Heart right ventricle (tissue), 16 donors: ENCODE data around the gene DDX10. TPM values are rescaled to one million over a fixed set of nuclear protein-coding genes. Genes with fewer than 3 reads are reported as not detected.

Source experiments
- ATAC-seq, 8 donors: fragments of 200-7000 bp; cut with Tn5 transposase; one replicate each; pipeline ENCODE4 v1.9.1; 2020; ENCODE audit warnings: mild to moderate bottlenecking in 8 of 8, moderate library complexity in 8 of 8, moderate number of reproducible peaks in 1 of 8
- DNase-seq, 2 donors: peaks; one replicate each; pipeline ENCODE4 v3.0.0-alpha.2; 2020
- H3K27ac ChIP-seq, 10 donors: fragments of 200-600 bp; sonication (generic) in 2 of 10; one replicate each; pipeline versions ENCODE4 v1.5.0 to v1.8.0; 2020 to 2022; ENCODE audit warnings: mild to moderate bottlenecking in 3 of 10
- H3K27me3 ChIP-seq, 7 donors: fragments of 200-600 bp; one replicate each; pipeline ENCODE4 v1.8.0; 2021 to 2022; ENCODE audit warnings: mild to moderate bottlenecking in 2 of 7
- H3K36me3 ChIP-seq, 9 donors: fragments of 200-600 bp; sonication (generic) in 1 of 9; one replicate each; pipeline versions ENCODE4 v1.5.0 to v1.8.0; 2020 to 2022; ENCODE audit warnings: mild to moderate bottlenecking in 2 of 9
- H3K4me1 ChIP-seq, 9 donors: fragments of 200-600 bp; sonication (generic) in 1 of 9; one replicate each; pipeline versions ENCODE4 v1.5.0 to v1.8.0; 2020 to 2022; ENCODE audit warnings: mild to moderate bottlenecking in 4 of 9
- H3K4me3 ChIP-seq, 10 donors: fragments of 200-600 bp; sonication (generic) in 2 of 10; one replicate each; pipeline versions ENCODE4 v1.5.0 to v1.8.0; 2020 to 2022; ENCODE audit warnings: mild to moderate bottlenecking in 7 of 10, moderate library complexity in 2 of 10
- H3K9me3 ChIP-seq, 11 donors: fragments of 200-600 bp in 10 of 11; sonication (generic) in 2 of 11; one replicate each; pipeline versions ENCODE4 v1.5.0 to v1.8.0; 2013 to 2022; ENCODE audit warnings: mild to moderate bottlenecking in 2 of 11, control low read depth in 1 of 11, moderate library complexity in 1 of 11
- CTCF ChIP-seq, 9 donors: fragments of 200-600 bp; sonication (generic) in 2 of 9; IDR thresholded peaks; one replicate each; pipeline versions ENCODE4 v1.5.0 to v1.8.0; 2021 to 2022; ENCODE audit warnings: antibody characterized with exemption in 9 of 9, mild to moderate bottlenecking in 5 of 9, moderate library complexity in 1 of 9
- WGBS, 2 donors: extraction: QIAGEN DNeasy Blood & Tissue Kit; methylation state at CpG; one replicate each; pipeline ENCODE4 v1.1.7; 2013; ENCODE audit warnings: inconsistent platforms in 1 of 2; 5-methylcytosine and 5-hydroxymethylcytosine counted together
- intact Hi-C, 10 donors: fragments of 100-400 bp; cut with DNase I; formaldehyde crosslinking; loops; one replicate each; pipeline versions ENCODE4 v1.11.1 to v1.14.2; 2022
- polyA plus RNA-seq, 2 donors: library from polyadenylated mRNA; stranded (reverse); fragments of 200-250 nt; gene quantifications; one replicate each; pipeline ENCODE4 v1.2.3, GENCODE V29; 2013
- total RNA-seq, 10 donors: library from RNA; stranded (reverse); fragmentation: NEBNext Ultra II Directional in 3 of 10; extraction: Animal tissue kit (Norgen Biotek cat#: 25700) in 3 of 10; gene quantifications; one replicate each; pipeline versions ENCODE4 v1.2.1 to v1.2.4, GENCODE V29; 2021 to 2023
- donor health status: Arrhythmogenic right ventricular cardiomyopathy.
- donor health status: ischemic (EF 13 %, LVEDD 7.1; RV severe dilation, severe dysfunction).
- donor health status: healthy with polysubstance abuse.
- donor health status: DM: no; HTN: yes; CAD: no.
- donor health status: DM: no; HTN: no; CAD: no.
- donor health status: ischemic (EF 25% LVEDD 6.9; RV normal size, moderate dysfunction).
- donor health status: ischemic (EF 25% LVEDD 5.7; RV mildly dilated, moderate dysfunction).
- donor health status: healthy.
- donor health status: DM: yes; HTN: yes; CAD: no.
- donor health status: Ischemic cardiomyopathy.
- donor health status: ischemic (EF 35%, LVEDD 5.7; RV mildly dilated, moderate dysfunction).
- donor health status: nonischemic (EF 11% LVEDD 7.7; RV severe dilation, severe dysfunction).
- donor health status: DM: yes; HTN: yes; CAD: no.
- donor health status: PGD.
- donor health status: ischemic (EF 29% LVEDD 5.4; RV normal size, mild dysfunction).
- donor health status: nonischemic (EF 23%, LVEDD 6.1; RV moderate dilation, normal function).

Gene DDX10
- total and polyA plus RNA-seq, 12 donors, result 9.3 to 15.3 (median 11.5) TPM

DNA sequence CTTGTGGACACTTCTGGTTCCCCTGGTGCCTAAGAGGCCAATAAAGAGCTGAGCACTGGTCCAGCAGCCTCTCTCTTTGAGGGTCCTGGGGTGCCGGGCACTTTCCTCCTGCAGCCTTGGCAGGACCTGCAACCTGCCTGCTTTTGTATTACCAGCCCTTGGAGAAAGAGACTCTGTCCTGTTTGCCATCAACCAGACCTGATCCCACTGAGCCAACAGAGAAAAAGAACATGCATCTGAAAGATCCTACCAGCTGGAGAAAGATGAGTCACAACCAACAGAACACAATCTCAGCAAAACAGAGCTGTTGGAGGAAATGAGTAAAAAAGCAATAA is 321.0 kb downstream of the DDX10 start:
- Histone ChIP-seq H3K27me3 (no peaks in the 10 kb centered on the region), H3K4me3 (no peak overlapping the region), H3K36me3 (no peaks in the 10 kb centered on the region), H3K4me1 (peaks cover 3 to 19% (median 13%) of the 10 kb centered on the region in 9 donors), H3K27ac (no peak overlapping the region), H3K9me3 (peaks cover 0 to 13% (median 0%) of the 10 kb centered on the region in 11 donors)
- 40 to 69% methylated on average over 1 of the region's 1 CpG for whole genome bisulfite sequencing, 2 donors
- intact Hi-C loops, result no loop called here
- no peak for TF ChIP-seq CTCF (IDR thresholded peaks at IDR 0.05)
- ATAC-seq, result peak in 5 of 8 donors; percentile 5 to 59 (median 30)
- no peak for DNase-seq

Other genes with a start within 250 kb of the DDX10 start
- 1 to 10 TPM in 6 of 10 donors, under 1 TPM in 3, not detected in 1; 0.39 to 1.6 (median 1.1) TPM for gene C11orf65, start 197.5 kb upstream of the DDX10 start, total RNA-seq
- under 1 TPM; 0.16 to 0.29 TPM for gene C11orf65, start 197.5 kb upstream of the DDX10 start, polyA plus RNA-seq
- gene POGLUT3, start 166.7 kb upstream of the DDX10 start, total RNA-seq, result 10 to 100 TPM in 6 of 10 donors, 1 to 10 TPM in 4; 6.5 to 17.9 (median 11.4) TPM
- gene POGLUT3, start 166.7 kb upstream of the DDX10 start, polyA plus RNA-seq, result 1 to 10 TPM; 5.9 to 9.2 TPM
- 1 to 10 TPM in 8 of 10 donors, under 1 TPM in 2; 0.77 to 8.4 (median 1.6) TPM for gene EXPH5, start 71.3 kb upstream of the DDX10 start, total RNA-seq
- under 1 TPM; 0.10 to 0.51 TPM for gene EXPH5, start 71.3 kb upstream of the DDX10 start, polyA plus RNA-seq